ENCODE results near the gene GALNS. TPM values are rescaled to one million over a fixed set of nuclear protein-coding genes. Genes with fewer than 3 reads are reported as not detected.
A peak's percentile ranks its signal among the peaks of the same experiment; 100 is the strongest.

Gene GALNS, protein sequence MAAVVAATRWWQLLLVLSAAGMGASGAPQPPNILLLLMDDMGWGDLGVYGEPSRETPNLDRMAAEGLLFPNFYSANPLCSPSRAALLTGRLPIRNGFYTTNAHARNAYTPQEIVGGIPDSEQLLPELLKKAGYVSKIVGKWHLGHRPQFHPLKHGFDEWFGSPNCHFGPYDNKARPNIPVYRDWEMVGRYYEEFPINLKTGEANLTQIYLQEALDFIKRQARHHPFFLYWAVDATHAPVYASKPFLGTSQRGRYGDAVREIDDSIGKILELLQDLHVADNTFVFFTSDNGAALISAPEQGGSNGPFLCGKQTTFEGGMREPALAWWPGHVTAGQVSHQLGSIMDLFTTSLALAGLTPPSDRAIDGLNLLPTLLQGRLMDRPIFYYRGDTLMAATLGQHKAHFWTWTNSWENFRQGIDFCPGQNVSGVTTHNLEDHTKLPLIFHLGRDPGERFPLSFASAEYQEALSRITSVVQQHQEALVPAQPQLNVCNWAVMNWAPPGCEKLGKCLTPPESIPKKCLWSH
- 10 to 100 TPM; 30.8 to 38.8 TPM for total RNA-seq

DNA sequence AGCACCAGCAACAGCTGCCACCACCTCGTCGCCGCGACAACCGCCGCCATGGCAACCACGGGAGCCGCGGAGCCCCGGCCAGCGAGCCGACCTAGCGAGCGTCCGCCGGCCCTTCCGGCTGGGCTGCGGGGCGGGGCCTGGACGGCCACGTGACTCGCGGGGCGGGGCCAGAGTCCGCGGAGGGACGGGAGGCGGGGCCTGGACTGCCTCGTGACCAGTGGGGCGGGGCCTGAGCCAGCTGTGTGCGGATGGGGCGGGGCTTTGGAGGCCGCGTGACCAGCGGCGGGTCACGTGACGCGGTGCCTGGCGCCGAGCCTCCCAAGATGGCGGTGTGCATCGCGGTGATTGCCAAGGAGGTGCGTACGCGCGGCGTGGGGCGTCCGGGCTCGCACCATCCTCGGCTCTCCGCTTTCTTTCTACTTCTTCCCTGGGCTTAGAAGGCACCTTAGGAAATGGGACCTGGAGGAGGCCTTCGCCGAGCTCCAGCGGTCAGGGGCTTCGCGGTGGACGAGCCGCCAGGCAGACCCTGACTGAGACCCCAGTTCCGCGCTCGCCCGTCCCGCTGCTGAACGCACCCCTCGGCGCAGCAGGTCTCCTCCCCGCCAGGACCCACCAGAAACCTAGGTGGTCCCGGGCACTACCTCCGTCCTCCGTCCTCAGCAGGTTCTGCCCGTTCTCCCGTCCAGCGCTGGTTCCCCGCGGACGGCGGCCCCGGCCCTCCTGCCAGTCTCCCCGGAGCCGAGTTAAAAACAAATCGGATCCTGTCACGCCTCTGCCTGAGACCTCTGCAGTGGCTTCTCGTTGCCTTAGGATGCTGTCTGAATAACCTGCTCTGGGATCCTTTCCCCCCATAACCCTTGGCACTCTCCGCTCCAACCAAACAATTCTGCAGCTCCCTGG lies at the start of gene GALNS, which contains the start of gene TRAPPC2L:
GALNS (minus strand) TSS at position 120 of the 900 bp plus-strand sequence; CDS start at position 50, 70 bp downstream.
TRAPPC2L (plus strand) TSS at position 300 of the 900 bp plus-strand sequence; CDS start at position 324, 24 bp downstream.
- Mint-ChIP-seq H3K27ac (peak within 1 kb of the TSS; percentile 91), H3K36me3 (peaks cover 1% of the 10 kb centered on the region), H3K4me3 (peak within 1 kb of the TSS; percentile 94), H3K27me3 (no peaks in the 10 kb centered on the region), H3K9me3 (ENCODE audit: low read depth) (no peaks in the 10 kb centered on the region), H3K4me1 (peaks cover 30% of the 10 kb centered on the region)
- DNase-seq (peak; percentile 99), ATAC-seq (peak; percentile 86)
- CTCF ChIA-PET = interaction anchor here (0.7 to 2.7 kb wide), 24 partner anchors 8 to 361 kb away, joined by 3 to 66 read pairs (median 4); partner anchors contain the start of genes APRT, CDH15, CDT1 and PABPN1L

DNA sequence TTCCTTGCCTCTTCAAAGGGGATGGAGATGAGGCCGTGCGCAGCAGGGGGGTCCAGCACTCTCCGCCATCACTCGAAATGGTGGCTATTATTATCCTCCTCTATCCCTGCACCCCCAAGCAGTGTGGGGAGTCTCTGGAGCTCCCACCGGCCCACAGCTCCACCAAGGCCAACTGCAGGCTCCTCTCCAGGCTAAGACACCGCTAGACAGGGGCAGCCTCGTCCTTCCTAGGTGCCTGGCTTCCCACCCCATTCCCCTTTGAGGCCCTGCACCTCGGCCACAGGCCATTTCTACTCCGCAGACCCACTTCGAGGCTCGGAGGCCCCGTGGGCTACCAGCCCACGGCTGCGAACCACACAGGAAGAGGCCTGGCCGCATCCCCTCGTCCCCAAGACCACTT lies 49.3 kb upstream of the GALNS start:
- no peak overlapping the region for H3K4me3 Mint-ChIP-seq
- H3K27ac Mint-ChIP-seq = no peak overlapping the region
- no peaks in the 10 kb centered on the region for H3K4me1 Mint-ChIP-seq
- no peaks in the 10 kb centered on the region for H3K36me3 Mint-ChIP-seq
- ATAC-seq = no peak
- CTCF ChIA-PET = no interaction called here
- no peak for DNase-seq
- no peaks in the 10 kb centered on the region for H3K27me3 Mint-ChIP-seq
- H3K9me3 Mint-ChIP-seq (ENCODE audit: low read depth) = no peaks in the 10 kb centered on the region

DNA sequence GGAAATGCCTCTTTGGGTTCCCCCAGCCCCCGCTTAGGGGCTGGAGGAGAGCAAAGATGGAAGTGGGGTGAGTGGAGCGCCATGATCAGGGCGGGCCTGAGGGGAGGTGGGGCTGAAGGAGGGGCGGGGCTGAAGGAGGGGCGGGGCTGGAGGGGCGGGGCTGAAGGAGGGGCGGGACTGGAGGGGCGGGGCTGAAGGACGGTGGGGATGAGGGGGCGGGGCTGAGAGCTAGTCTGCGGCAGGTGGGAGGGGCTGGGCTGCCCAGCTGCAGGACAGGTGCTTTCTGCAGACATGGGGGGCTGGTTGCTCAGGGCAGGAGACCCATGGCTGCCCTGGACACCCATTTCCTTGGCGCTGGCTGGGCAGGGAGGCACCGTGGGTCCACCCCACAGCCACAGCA lies 48.8 kb upstream of the GALNS start:
- no peak for DNase-seq
- Mint-ChIP-seq H3K9me3 (ENCODE audit: low read depth) (no peaks in the 10 kb centered on the region), H3K27me3 (no peaks in the 10 kb centered on the region), H3K4me3 (no peak overlapping the region), H3K36me3 (no peaks in the 10 kb centered on the region), H3K4me1 (no peaks in the 10 kb centered on the region), H3K27ac (no peak overlapping the region)
- CTCF ChIA-PET = no interaction called here
- no peak for ATAC-seq

DNA sequence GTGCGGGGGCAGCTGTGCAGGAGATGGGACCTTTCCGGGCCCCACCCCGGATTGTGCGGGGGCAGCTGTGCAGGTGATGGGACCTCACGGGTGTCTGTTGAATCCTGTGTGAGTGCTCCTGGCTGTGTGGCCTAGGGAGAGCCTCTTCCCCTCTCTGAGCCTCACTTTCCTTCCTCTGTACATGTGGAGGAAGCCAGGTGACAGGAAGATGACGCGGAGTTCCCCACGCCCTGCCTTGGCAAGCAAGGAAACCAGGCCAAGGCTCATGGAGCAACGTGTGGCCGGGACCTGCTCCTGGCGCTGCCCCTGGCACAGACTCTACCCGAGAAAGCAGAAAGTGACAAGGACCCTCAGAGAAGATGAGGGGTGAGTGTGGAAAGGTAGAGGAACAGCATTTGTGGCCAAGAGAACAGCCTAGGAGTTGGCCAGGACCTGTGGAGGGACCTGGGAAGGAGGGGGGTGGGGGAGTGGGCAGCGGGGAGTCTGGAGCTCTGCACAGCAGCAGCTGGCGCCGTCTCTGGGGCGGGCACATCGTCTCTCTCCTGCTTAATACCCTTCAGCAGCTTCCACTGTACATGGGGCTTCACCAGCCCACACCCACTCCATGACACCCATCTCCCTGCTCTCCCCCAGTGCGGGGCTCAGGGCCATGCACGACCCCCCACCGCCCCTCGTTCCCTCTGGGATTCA lies 48.1 kb upstream of the GALNS start:
- Mint-ChIP-seq H3K4me1 (no peaks in the 10 kb centered on the region), H3K36me3 (no peaks in the 10 kb centered on the region), H3K4me3 (no peak overlapping the region), H3K27me3 (no peaks in the 10 kb centered on the region), H3K27ac (no peak overlapping the region), H3K9me3 (ENCODE audit: low read depth) (no peaks in the 10 kb centered on the region)
- DNase-seq (no peak), ATAC-seq (no peak)
- CTCF ChIA-PET = no interaction called here

DNA sequence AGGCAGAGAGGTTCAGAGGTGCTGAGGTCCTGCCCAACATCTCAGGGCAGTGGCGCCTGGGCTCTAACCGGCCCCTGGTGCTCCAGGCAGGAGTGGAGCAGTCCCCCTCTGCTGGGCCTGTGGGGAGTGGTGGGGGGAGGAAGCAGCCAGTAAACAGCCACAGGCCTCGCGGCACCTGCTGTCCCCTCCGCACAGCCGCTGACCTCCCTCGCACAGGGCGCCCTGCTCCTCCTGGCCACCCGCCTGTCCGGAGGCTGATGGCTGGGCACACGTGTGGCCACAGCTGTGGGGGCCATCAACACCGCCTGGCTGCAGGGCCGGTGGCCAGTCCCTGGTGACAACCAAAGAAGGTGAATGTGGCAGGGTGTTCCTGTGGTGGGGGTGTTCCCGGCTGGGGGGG lies 46.5 kb upstream of the GALNS start:
- ATAC-seq = no peak
- H3K9me3 Mint-ChIP-seq (ENCODE audit: low read depth) = no peaks in the 10 kb centered on the region
- no peaks in the 10 kb centered on the region for H3K36me3 Mint-ChIP-seq
- no peak overlapping the region for H3K27ac Mint-ChIP-seq
- DNase-seq = no peak
- no peak overlapping the region for H3K4me3 Mint-ChIP-seq
- H3K4me1 Mint-ChIP-seq = no peaks in the 10 kb centered on the region
- H3K27me3 Mint-ChIP-seq = no peaks in the 10 kb centered on the region
- CTCF ChIA-PET = no interaction called here

DNA sequence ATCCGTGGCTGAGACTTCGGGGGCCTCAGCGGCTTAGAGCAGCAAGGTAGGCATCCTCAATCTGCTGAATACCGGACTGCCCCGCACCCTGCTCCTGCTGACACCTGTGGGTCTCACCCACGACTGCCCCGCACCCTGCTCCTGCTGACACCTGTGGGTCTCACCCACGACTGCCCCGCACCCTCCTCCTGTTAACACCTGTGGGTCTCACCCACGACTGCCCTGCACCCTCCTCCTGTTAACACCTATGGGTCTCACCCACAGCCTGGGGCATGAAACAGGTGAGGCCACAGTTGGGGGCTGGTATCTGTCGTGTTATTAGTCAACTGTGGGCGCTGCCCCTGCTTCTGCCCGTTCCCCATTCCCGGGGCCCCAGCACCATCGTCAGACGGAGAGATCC lies 46.0 kb upstream of the GALNS start:
- Mint-ChIP-seq H3K9me3 (ENCODE audit: low read depth) (no peaks in the 10 kb centered on the region), H3K27me3 (no peaks in the 10 kb centered on the region), H3K36me3 (no peaks in the 10 kb centered on the region), H3K27ac (no peak overlapping the region), H3K4me1 (no peaks in the 10 kb centered on the region), H3K4me3 (no peak overlapping the region)
- ATAC-seq (no peak), DNase-seq (no peak)
- CTCF ChIA-PET = no interaction called here

DNA sequence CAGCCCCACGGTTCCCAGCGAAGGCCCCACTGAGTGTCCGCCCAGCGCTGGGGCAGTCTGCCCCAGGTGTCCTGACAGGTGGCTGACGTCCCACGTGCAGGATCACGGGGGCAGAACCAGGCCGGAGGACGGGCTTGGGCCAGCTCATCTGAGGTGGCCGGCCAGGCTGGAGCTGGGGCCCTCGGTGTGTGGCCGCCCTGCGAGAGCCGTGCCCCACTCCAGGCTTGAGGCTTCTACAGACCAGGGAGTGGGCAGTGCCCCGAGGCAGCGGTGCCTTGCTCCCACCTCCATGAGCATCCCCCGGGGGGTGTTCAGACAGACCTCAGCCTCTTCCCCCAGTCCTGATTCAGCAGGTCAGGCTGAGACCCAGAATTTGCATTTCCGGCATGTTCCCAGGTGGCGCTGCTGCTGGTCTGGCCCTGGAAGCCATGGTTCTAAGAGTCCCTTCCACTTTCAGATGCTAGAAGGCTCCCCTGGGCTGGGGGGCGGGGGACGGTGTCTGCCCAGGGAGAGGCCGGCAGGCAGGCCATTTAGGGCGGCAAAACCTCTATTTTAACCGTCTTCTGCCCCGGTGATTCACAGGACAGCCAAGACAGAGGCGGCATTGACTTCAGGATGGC lies 45.1 kb upstream of the GALNS start:
- Mint-ChIP-seq H3K36me3 (no peaks in the 10 kb centered on the region), H3K9me3 (ENCODE audit: low read depth) (no peaks in the 10 kb centered on the region), H3K4me1 (no peaks in the 10 kb centered on the region), H3K27ac (no peak overlapping the region), H3K4me3 (no peak overlapping the region), H3K27me3 (no peaks in the 10 kb centered on the region)
- DNase-seq = no peak
- CTCF ChIA-PET = no interaction called here
- no peak for ATAC-seq

DNA sequence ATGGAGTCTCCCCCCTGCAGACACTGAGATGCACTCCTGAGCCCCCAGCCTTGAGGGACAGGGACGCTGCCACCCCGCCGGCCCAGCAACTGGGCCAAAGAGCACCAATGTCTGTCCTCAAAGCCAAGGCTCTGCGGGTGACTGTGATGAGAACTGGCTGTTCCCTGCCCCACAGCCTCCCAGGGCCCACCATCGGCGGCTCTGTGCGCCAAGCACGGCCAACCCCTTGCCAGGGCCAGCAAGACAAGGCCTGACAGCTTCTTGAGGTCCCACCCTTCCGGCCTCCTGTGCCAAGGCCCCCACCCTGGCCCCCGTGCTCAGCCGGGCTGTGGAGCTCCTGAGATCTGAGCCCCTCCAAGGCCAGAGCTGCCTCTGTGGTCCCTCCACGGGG lies 43.9 kb upstream of the GALNS start:
- Mint-ChIP-seq H3K27me3 (no peaks in the 10 kb centered on the region), H3K36me3 (no peaks in the 10 kb centered on the region), H3K9me3 (ENCODE audit: low read depth) (no peaks in the 10 kb centered on the region), H3K4me3 (no peak overlapping the region), H3K27ac (no peak overlapping the region), H3K4me1 (no peaks in the 10 kb centered on the region)
- DNase-seq = no peak
- CTCF ChIA-PET = no interaction called here
- no peak for ATAC-seq

DNA sequence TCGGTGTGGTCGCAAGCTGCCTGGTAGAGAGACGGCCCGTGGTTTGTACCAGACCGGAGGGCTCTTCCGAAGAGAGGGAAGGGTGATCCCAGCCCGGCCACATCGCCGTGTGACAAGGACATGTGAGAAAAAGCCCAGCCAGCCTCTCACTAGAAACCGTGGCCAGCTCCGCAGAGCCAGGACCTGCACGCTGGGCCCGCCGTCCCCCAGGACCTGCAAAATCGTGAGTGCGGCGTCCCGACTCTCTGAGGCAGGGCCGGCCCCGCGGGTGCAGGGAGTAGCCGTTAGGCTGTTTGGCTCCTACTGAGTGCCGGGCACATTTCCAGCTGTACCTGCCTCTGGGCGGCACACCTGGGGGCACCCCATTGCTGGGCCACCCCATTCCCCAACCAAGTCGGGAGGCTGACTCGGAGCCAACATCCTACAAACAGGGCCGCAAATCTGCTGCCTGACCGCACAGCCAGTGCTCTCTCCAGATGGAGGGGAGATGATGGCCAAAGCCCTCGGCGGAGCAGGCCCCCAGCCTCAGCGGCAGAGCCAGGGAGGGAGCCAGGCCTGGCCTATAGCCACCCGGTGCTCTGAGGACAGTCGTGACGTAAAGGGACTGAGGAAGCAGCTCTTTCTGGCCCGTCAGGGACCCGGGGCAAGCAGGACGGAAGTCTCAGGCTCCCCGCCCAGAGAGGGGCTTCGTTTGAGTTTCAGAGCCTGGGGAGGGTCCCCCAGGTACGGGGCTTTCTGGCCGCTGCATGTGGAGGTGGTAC lies 43.3 kb upstream of the GALNS start:
- CTCF ChIA-PET = no interaction called here
- Mint-ChIP-seq H3K9me3 (ENCODE audit: low read depth) (no peaks in the 10 kb centered on the region), H3K27me3 (no peaks in the 10 kb centered on the region), H3K4me1 (no peaks in the 10 kb centered on the region), H3K27ac (no peak overlapping the region), H3K4me3 (no peak overlapping the region), H3K36me3 (no peaks in the 10 kb centered on the region)
- no peak for ATAC-seq
- DNase-seq = no peak

DNA sequence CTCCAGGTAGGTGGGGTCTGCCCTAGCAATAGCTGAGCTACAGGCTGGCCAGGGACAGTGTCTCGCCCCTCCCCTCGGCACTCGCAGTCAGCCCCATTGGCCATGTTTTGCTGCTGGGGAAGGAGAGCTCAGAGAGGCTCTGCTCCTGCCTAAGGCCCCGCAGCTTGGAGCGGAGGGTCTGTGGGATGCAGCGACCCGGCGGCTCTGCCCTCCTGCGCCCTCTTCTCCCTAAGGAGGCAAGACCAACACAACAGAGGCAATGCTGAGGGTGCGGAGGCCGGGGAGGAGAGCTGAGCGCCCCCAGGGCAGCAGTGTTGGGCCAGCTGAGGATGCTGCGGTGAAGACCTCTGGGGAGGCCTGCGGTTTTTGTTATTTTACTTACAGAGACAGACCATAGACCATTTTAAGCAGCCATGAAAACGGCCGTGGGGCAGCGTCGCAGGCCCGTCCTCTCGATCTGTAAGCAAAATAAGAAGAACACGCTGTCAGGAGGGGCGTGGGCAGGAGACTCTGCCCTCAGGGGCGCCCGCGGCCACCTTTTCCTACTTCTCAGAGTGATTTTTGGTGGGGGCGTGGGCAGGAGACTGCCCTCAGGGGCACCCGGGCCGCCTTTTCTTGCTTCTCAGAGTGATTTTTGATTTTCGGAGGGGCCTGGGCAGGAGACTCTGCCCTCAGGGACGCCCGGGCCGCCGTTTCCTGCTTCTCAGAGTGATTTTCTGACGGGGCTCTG lies 41.1 kb upstream of the GALNS start:
- H3K27me3 Mint-ChIP-seq = no peaks in the 10 kb centered on the region
- ATAC-seq (no peak), DNase-seq (no peak)
- CTCF ChIA-PET = no interaction called here
- H3K4me1 Mint-ChIP-seq = no peaks in the 10 kb centered on the region
- no peak overlapping the region for H3K27ac Mint-ChIP-seq
- no peak overlapping the region for H3K4me3 Mint-ChIP-seq
- H3K36me3 Mint-ChIP-seq = no peaks in the 10 kb centered on the region
- no peaks in the 10 kb centered on the region for H3K9me3 Mint-ChIP-seq (ENCODE audit: low read depth)

DNA sequence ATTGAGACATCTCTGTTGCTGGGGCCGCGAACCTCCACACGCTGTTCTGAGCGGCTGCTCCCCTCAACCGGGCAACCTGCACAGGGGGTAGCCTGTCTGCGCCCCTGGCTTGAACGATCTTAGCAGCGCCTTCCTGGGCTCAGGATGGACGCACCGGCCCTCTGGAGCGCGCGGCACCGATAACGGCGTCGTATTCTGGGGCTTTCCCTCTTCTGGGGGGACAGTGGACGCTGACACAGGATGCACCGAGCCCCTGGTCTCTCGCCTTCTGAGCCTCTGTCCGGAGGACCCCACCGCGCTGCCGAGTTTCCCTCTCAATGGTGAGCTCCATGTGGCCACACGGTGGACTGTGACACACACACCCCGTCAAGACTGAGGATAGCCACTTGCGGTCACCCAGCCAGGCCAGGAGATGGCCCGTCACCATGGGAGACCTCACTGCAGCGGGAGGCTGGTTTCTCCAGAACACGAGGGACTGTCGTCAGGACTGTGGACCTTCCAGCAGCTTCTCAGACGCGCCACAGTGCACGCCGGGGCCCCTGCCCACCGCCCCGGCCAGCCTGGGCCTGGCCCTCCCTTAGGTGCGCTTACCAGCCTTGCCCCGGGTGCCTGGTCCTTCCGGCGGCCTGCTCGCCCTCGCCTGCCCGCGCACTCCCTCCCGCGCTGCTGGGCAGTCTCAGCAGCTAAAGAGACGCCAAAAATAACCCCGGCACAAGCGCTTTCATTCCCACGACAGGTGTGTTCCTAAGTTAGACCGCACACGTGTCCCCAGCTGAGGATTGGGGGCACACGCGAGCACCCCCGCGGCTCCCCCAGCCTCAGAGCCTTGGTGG lies 39.7 kb upstream of the GALNS start:
- CTCF ChIA-PET = no interaction called here
- Mint-ChIP-seq H3K36me3 (no peaks in the 10 kb centered on the region), H3K4me3 (no peak overlapping the region), H3K4me1 (no peaks in the 10 kb centered on the region), H3K27me3 (no peaks in the 10 kb centered on the region), H3K9me3 (ENCODE audit: low read depth) (no peaks in the 10 kb centered on the region), H3K27ac (no peak overlapping the region)
- ATAC-seq (no peak), DNase-seq (no peak)
